PFSK-1 (cell line): ENCODE data around the gene PKD1L1.

Source experiments
- FOXP2 ChIP-seq: optimal IDR thresholded peaks from 2 replicates; pipeline ENCODE3; 2011; ENCODE audit warnings: borderline replicate concordance, control low read depth, inconsistent platforms; ENCODE audit not compliant: insufficient read depth; ENCODE audit errors: extremely low read length, extremely low read depth
- POLR2AphosphoS5 ChIP-seq: IDR thresholded peaks from 2 replicates; pipeline ENCODE4 v1.6.1; 2012; ENCODE audit warnings: low read depth, mild to moderate bottlenecking, control low read depth, low read length, moderate library complexity
- REST ChIP-seq, 2 experiments: IDR thresholded peaks; 2 replicates each; pipeline versions ENCODE4 v1.6.1 to v1.8.0; 2011 to 2012; ENCODE audit warnings: low read depth in 2 of 2, low read length in 2 of 2, control low read depth in 1 of 2, inconsistent platforms in 1 of 2, mild to moderate bottlenecking in 1 of 2, moderate library complexity in 1 of 2; ENCODE audit not compliant: insufficient read depth in 1 of 2
- SIN3A ChIP-seq: IDR thresholded peaks from 2 replicates; pipeline ENCODE4 v1.6.1; 2012; ENCODE audit warnings: mild to moderate bottlenecking, low read length, moderate library complexity, borderline replicate concordance; ENCODE audit not compliant: insufficient read depth
- TAF1 ChIP-seq: IDR thresholded peaks from 2 replicates; pipeline ENCODE4 v1.6.1; 2012; ENCODE audit warnings: low read length, control low read depth, borderline replicate concordance; ENCODE audit not compliant: insufficient read depth

The PKD1L1 gene

GRCh38 chr7:47777531-47778152 lies 170.6 kb downstream of the PKD1L1 start:
- no peak for TF ChIP-seq SIN3A
- no peak for TF ChIP-seq FOXP2
- no peak for TF ChIP-seq POLR2AphosphoS5
- no peak for TF ChIP-seq REST (IDR thresholded peaks at IDR 0.05; ENCODE audit: insufficient read depth in 1 of 2, low read depth in 2 of 2, low read length in 2 of 2)
- no peak for TF ChIP-seq TAF1

- TF ChIP-seq FOXP2 (no peak), POLR2AphosphoS5 (no peak), REST (IDR thresholded peaks at IDR 0.05; ENCODE audit: insufficient read depth in 1 of 2, low read depth in 2 of 2, low read length in 2 of 2) (no peak), TAF1 (no peak), SIN3A (no peak)
Observed at GRCh38 chr7:47776335-47776734, 171.9 kb downstream of the PKD1L1 start.

- no peak for TF ChIP-seq TAF1
- no peak for TF ChIP-seq SIN3A
- TF ChIP-seq REST (IDR thresholded peaks at IDR 0.05; ENCODE audit: insufficient read depth in 1 of 2, low read depth in 2 of 2, low read length in 2 of 2) = no peak
- no peak for TF ChIP-seq POLR2AphosphoS5
- TF ChIP-seq FOXP2 = no peak
Observed at GRCh38 chr7:47775238-47775637, 173.0 kb downstream of the PKD1L1 start.

- TF ChIP-seq TAF1 (no peak), POLR2AphosphoS5 (no peak), REST (IDR thresholded peaks at IDR 0.05; ENCODE audit: insufficient read depth in 1 of 2, low read depth in 2 of 2, low read length in 2 of 2) (no peak)
Observed at GRCh38 chr7:47772492-47772891, 175.8 kb downstream of the PKD1L1 start.

GRCh38 chr7:47771990-47772360 lies 176.3 kb downstream of the PKD1L1 start:
- TF ChIP-seq TAF1 (no peak), FOXP2 (no peak)

- TF ChIP-seq POLR2AphosphoS5 = no peak
- TF ChIP-seq FOXP2 = no peak
- no peak for TF ChIP-seq SIN3A
- 0 out of 2 replicates have a peak, but pooled peaks have one; percentile 8 for TF ChIP-seq TAF1
- no peak for TF ChIP-seq REST (IDR thresholded peaks at IDR 0.05; ENCODE audit: insufficient read depth in 1 of 2, low read depth in 2 of 2, low read length in 2 of 2)
Observed at GRCh38 chr7:47771336-47771989, 176.8 kb downstream of the PKD1L1 start.
